ENCODE measurements around the gene PDE7B. TPM values are rescaled to one million over a fixed set of nuclear protein-coding genes. Genes with fewer than 3 reads are reported as not detected.
A peak's percentile ranks its signal among the peaks of the same experiment; 100 is the strongest.

The PDE7B gene
- total and polyA plus RNA-seq, 9 of the 15 experiments (the other 6 are each of a cell fraction or from before 2014, with no cell fraction given): 0.01 TPM; not detected in 8

DNA sequence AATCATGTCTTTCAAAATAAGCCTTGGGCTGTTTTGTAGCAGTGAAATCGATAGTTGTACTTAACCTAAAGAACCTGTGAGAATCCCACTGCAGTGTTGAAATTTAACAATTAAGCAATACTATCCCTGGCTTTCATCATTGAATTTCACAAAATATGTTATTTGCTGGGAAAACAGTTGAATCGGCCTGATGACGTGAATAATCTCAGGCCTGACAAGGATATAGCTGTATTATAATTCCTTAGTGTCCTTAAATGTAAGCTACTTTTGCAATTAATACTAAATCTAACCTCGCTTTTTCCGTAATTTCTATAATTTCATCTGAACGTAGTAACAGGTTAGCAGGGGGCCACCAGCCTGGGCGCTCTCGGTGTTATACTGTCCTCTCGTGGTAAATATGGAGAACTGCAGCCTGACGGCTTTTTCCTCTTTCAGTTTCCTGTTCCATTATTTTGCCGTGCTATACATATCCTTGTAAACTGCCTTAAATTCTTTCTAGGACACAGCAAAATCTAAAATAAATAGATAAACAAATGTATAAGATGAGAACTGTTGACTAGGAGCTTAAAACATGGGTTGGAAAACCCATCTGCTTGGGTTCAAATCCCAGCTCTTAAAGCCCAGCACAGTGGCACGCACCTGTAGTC is 374.6 kb downstream of the PDE7B start (continued):
- TF ChIP-seq ZSCAN29 (IDR thresholded peaks at IDR 0.05) (no peak), IRF2 (CRISPR knock-in tag; IDR thresholded peaks at IDR 0.05) (no peak), MYNN (IDR thresholded peaks at IDR 0.05) (no peak), MYNN (CRISPR knock-in tag; IDR thresholded peaks at IDR 0.05) (no peak), PPARD (CRISPR knock-in tag; IDR thresholded peaks at IDR 0.05) (no peak), C11orf30 (IDR thresholded peaks at IDR 0.05; ENCODE audit: low read depth) (no peak), KAT8 (IDR thresholded peaks at IDR 0.05; ENCODE audit: low read depth) (no peak), RFX7 (CRISPR knock-in tag; IDR thresholded peaks at IDR 0.05) (no peak), SREBF2 (CRISPR knock-in tag; IDR thresholded peaks at IDR 0.05) (no peak), FOXJ2 (tag; IDR thresholded peaks at IDR 0.05) (no peak; the same call in 1 of the 2 replicates), TAF9B (IDR thresholded peaks at IDR 0.05; ENCODE audit: partially characterized antibody) (no peak), RBM15 (IDR thresholded peaks at IDR 0.05; ENCODE audit: insufficient read depth, low read length) (no peak), CXXC5 (CRISPR knock-in tag; IDR thresholded peaks at IDR 0.05) (peak; percentile 29; the same call in 1 of the 2 replicates), RFX1 (IDR thresholded peaks at IDR 0.05) (no peak; the same call in 1 of the 2 replicates), GATAD2B (IDR thresholded peaks at IDR 0.05; ENCODE audit: borderline replicate concordance) (no peak; the same call in 1 of the 2 replicates), MAFG (tag; conservative IDR thresholded peaks at IDR 0.05) (no peak), ZNF445 (CRISPR knock-in tag; IDR thresholded peaks at IDR 0.05; ENCODE audit: low read depth) (no peak), POLR2A (conservative IDR thresholded peaks at IDR 0.05) (no peak), CBX5 (IDR thresholded peaks at IDR 0.05; ENCODE audit: borderline replicate concordance, low read depth) (no peak), ZNF311 (CRISPR knock-in tag; IDR thresholded peaks at IDR 0.05) (no peak), ZNF717 (CRISPR knock-in tag; IDR thresholded peaks at IDR 0.05) (no peak), MIER1 (IDR thresholded peaks at IDR 0.05; ENCODE audit: low read depth) (no peak), ZKSCAN1 (IDR thresholded peaks at IDR 0.05; ENCODE audit: low read depth, low read length) (no peak), PHF21A (IDR thresholded peaks at IDR 0.05; ENCODE audit: borderline replicate concordance, low read depth) (no peak)
- TF ChIP-seq, protein P1, sequence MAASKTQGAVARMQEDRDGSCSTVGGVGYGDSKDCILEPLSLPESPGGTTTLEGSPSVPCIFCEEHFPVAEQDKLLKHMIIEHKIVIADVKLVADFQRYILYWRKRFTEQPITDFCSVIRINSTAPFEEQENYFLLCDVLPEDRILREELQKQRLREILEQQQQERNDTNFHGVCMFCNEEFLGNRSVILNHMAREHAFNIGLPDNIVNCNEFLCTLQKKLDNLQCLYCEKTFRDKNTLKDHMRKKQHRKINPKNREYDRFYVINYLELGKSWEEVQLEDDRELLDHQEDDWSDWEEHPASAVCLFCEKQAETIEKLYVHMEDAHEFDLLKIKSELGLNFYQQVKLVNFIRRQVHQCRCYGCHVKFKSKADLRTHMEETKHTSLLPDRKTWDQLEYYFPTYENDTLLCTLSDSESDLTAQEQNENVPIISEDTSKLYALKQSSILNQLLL (CRISPR knock-in tag; IDR thresholded peaks at IDR 0.05; ENCODE audit: borderline replicate concordance): no peak
- TF ChIP-seq, protein P2, sequence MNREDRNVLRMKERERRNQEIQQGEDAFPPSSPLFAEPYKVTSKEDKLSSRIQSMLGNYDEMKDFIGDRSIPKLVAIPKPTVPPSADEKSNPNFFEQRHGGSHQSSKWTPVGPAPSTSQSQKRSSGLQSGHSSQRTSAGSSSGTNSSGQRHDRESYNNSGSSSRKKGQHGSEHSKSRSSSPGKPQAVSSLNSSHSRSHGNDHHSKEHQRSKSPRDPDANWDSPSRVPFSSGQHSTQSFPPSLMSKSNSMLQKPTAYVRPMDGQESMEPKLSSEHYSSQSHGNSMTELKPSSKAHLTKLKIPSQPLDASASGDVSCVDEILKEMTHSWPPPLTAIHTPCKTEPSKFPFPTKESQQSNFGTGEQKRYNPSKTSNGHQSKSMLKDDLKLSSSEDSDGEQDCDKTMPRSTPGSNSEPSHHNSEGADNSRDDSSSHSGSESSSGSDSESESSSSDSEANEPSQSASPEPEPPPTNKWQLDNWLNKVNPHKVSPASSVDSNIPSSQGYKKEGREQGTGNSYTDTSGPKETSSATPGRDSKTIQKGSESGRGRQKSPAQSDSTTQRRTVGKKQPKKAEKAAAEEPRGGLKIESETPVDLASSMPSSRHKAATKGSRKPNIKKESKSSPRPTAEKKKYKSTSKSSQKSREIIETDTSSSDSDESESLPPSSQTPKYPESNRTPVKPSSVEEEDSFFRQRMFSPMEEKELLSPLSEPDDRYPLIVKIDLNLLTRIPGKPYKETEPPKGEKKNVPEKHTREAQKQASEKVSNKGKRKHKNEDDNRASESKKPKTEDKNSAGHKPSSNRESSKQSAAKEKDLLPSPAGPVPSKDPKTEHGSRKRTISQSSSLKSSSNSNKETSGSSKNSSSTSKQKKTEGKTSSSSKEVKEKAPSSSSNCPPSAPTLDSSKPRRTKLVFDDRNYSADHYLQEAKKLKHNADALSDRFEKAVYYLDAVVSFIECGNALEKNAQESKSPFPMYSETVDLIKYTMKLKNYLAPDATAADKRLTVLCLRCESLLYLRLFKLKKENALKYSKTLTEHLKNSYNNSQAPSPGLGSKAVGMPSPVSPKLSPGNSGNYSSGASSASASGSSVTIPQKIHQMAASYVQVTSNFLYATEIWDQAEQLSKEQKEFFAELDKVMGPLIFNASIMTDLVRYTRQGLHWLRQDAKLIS (CRISPR knock-in tag; IDR thresholded peaks at IDR 0.05): no peak
- TF ChIP-seq, protein P3, sequence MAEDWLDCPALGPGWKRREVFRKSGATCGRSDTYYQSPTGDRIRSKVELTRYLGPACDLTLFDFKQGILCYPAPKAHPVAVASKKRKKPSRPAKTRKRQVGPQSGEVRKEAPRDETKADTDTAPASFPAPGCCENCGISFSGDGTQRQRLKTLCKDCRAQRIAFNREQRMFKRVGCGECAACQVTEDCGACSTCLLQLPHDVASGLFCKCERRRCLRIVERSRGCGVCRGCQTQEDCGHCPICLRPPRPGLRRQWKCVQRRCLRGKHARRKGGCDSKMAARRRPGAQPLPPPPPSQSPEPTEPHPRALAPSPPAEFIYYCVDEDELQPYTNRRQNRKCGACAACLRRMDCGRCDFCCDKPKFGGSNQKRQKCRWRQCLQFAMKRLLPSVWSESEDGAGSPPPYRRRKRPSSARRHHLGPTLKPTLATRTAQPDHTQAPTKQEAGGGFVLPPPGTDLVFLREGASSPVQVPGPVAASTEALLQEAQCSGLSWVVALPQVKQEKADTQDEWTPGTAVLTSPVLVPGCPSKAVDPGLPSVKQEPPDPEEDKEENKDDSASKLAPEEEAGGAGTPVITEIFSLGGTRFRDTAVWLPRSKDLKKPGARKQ (CRISPR knock-in tag; IDR thresholded peaks at IDR 0.05): no peak
